ENCODE data around the gene KLF18.

Gene KLF18

DNA sequence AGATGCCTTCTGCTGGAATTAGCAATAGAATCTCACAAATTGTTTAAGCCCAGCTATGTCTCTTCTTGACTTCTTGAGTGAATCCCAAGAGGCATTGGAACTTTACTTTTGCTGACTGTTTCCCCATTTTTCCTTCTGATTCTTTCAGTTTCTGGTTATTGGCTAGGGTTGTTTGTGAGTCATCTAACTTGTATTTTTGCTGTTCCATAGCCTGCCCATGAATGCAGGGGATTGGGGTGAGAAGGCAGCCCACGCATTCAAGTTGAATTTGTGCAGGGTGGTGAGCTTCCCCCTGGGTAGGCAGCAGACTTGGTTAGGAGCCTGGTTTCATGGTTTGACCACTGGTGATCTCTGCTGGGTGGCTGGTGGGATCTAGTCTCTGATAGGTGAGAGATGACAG, 33.2 kb downstream of the KLF18 start:
- no peak overlapping the region for H3K27ac ChIP-seq

DNA sequence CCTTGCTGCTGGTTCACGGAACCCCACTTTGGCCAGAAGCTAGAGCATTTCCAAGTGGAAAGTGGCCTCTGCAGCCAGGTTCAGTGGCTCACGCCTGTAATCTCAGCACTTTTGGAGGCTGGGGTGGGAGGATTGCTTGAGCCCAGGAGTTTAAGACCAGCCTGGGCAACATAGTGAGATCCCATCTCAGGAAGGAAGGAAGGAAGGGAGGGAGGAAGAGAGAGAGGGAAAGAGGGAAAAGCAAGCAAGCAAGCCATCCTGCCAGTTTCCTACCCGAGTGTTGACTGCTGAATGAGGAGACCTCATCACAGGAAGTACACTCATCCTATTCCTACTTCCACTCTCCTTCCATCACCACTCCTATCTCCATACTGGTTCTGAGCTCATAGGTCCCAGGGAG, 35.6 kb downstream of the KLF18 start:
- no peak overlapping the region for H3K27ac ChIP-seq
- TF ChIP-seq, protein P1, sequence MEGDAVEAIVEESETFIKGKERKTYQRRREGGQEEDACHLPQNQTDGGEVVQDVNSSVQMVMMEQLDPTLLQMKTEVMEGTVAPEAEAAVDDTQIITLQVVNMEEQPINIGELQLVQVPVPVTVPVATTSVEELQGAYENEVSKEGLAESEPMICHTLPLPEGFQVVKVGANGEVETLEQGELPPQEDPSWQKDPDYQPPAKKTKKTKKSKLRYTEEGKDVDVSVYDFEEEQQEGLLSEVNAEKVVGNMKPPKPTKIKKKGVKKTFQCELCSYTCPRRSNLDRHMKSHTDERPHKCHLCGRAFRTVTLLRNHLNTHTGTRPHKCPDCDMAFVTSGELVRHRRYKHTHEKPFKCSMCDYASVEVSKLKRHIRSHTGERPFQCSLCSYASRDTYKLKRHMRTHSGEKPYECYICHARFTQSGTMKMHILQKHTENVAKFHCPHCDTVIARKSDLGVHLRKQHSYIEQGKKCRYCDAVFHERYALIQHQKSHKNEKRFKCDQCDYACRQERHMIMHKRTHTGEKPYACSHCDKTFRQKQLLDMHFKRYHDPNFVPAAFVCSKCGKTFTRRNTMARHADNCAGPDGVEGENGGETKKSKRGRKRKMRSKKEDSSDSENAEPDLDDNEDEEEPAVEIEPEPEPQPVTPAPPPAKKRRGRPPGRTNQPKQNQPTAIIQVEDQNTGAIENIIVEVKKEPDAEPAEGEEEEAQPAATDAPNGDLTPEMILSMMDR (conservative IDR thresholded peaks at IDR 0.05): no peak

More for the DNA sequence above, 33.2 kb downstream of the KLF18 start:
- TF ChIP-seq, protein P1 (conservative IDR thresholded peaks at IDR 0.05): no peak

DNA sequence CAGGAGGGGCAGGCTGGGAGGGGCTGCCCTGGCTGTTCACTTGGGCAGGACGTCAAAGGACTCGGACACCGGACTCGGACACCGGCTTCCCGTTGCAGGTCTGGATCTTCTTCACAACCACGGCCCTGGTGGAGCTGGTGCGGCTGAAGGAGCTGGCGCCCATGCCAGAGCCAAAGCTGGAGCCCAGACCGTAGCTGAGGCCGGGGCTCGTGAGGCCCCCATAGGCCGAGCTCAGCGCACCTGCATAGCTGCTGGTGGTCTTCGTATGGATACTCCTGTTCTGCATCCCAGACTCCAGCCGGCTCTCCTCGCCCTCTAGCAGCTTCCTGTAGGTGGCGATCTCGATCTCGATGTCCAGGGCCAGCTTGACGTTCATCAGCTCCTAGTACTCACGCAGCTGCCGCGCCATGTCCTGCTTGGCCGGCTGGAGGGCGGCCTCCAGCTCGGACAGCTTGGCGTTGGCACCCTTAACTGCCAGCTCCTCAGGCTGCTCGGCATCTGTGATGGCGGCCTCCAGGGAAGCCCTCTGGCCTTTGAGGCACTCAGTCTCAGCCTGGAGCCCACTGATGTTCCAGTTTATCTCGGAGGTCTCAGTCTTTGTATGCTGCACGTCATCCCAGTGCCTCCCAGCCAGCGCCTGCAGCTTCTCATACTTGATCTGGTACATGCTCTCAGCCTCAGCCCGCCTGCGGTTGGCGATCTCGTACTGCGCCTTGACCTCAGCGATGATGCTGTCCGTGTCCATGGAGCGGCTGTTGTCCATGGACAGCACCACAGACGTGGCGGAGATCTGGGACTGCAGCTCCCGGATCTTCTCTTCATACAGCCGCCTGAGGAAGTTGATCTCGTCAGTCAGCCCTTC, 37.9 kb downstream of the KLF18 start:
- TF ChIP-seq, protein P1 (conservative IDR thresholded peaks at IDR 0.05): no peak
- no peak overlapping the region for H3K27ac ChIP-seq

DNA sequence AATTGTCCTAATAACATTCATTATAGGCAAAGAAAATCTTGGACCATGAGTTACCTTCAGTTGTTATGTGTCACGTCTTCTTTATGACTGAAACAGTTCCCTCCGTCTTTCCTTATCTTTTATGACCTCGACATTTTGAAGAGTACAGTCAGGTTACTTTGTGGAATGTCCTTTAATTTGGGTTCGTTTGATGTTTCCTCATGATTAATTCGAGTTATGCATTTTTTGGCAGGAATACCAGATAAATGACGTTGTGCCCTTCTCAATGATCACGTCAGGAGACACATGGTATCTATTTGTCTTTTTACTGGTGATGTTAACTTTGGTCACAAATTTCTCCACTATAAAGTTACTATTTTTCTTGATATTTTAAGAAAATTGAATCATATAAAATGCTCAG, 40.1 kb downstream of the KLF18 start:
- H3K27ac ChIP-seq: no peak overlapping the region
- TF ChIP-seq, protein P1 (conservative IDR thresholded peaks at IDR 0.05): no peak

DNA sequence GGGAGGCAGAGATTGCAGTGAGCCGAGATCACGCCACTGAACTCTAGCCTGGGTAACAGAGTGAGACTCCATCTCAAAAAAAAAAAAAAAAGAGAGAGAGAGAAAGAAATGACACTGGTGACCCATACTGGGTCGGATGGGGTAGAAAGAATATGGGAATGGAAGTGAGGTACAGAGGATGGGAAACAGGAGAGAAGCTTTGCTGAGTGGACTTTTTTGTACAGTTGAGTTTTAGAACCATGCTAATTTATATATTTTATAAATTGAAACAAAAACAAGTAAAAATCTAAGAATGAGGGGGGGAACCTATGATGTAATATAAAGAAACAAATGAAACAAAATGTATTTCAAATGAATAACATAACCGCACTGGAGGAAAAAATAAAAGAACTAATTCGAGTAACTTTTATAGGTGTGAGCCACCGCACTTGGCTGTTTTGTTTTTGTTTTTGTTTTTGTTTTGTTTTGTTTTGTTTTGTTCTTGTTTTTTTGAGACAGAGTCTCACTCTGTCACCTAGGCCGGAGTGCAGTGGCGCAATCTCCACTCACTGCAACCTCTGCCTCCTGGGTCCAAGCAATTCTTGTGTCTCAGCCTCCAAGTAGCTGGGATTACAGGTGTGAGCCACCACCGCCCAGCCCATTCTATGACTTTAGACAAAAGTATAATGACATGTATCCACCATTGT, 41.1 kb downstream of the KLF18 start:
- H3K27ac ChIP-seq: no peak overlapping the region
- TF ChIP-seq, protein P1 (conservative IDR thresholded peaks at IDR 0.05): no peak

DNA sequence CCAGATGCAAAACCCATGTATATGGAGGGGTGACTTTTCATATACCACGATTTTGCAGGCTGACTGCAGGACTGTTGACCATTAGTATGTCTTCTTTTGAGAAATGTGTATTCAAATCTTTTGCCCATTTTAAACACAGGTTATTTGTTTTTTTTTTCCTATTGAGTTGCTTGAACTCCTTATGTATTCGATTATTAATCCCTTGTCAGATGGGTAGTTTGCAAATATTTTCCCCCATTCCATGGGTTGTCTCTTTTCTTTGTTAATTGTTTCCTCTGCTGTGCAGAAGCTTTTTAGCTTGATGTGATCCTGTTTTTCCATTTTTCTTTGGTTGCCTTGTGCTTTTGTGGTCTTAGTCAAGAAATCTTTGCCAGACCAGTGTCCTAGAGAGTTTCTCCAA, 47.4 kb downstream of the KLF18 start:
- TF ChIP-seq, protein P1 (conservative IDR thresholded peaks at IDR 0.05): no peak
- H3K27ac ChIP-seq: no peak overlapping the region

DNA sequence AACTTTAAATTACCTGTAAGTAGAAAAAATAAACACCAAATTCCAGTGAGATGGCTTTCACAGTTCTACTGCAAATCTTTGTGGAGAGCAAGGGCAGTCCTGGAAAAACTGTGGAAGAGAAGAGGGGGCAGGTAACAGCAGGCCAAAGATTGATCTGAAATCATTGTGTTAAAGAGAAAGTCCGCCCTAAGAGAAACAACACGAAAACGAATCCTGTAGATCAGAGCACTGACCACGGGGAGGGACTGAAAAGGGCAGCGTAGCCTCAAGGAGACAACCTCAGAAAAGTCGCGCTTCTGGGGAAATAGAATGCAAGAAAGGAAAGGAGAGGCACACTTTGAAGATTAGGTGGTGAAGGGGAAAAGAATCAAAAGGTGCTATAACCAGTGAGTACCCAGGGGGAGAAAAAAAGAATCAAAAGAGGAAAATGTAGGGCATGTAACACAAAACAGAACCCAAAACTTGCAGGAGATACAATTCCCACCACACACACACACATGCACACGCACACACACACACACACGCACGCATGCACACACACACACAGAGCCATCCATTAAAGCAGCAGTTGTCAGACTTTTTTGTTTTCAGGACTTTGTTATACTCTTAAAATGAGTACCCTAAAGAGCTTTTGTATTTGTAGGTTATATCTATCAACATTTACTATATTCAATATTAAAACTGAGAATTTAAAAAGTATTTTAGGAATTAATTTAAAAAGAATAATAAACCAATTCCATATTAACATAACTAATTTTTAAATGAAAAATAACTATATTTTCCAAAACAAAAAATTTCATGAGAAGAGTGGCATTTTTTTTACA, 50.8 kb downstream of the KLF18 start:
- TF ChIP-seq, protein P1 (conservative IDR thresholded peaks at IDR 0.05): no peak
- no peak overlapping the region for H3K27ac ChIP-seq

All from VCaP (cell line).